Lower leg skin (tissue), 4 donors: Measurements from ENCODE around the gene WNT5B. TPM values are rescaled to one million over a fixed set of nuclear protein-coding genes. Genes with fewer than 3 reads are reported as not detected.

Experiments used
- DNase-seq, 2 donors: peaks; one replicate each; pipeline ENCODE4 v3.0.0-alpha.2; 2019; ENCODE audit warnings: low spot score in 2 of 2
- H3K4me3 ChIP-seq: fragments of 200-600 bp; sonication (generic); 2 replicates; pipeline ENCODE4 v1.5.1; 2017; ENCODE audit warnings: mild to moderate bottlenecking, low read depth; ENCODE audit not compliant: poor library complexity, severe bottlenecking
- CTCF ChIP-seq, 3 donors: fragments of 450-650 bp; IDR thresholded peaks; one replicate each; pipeline ENCODE4 v1.5.1; 2016; ENCODE audit warnings: antibody characterized with exemption in 3 of 3, mild to moderate bottlenecking in 3 of 3, moderate library complexity in 2 of 3
- POLR2A ChIP-seq, 2 donors: fragments of 450-650 bp; IDR thresholded peaks; one replicate each; pipeline ENCODE4 v1.6.1; 2016 to 2017; ENCODE audit warnings: antibody characterized with exemption in 2 of 2, mild to moderate bottlenecking in 1 of 2, moderate library complexity in 1 of 2
- WGBS, 2 donors: methylation state at CpG; one replicate each; pipeline ENCODE4 v1.1.5; 2018; 5-methylcytosine and 5-hydroxymethylcytosine counted together
- intact Hi-C: fragments of 100-400 bp; cut with DNase I; formaldehyde crosslinking; loops from one replicate; pipeline ENCODE4 v1.15.0; 2023; ENCODE audit warnings: low total_unique reads
- total RNA-seq, 4 donors: library from RNA; depleted of rRNA; stranded (reverse); fragments of >200 nt; gene quantifications; one replicate each; pipeline ENCODE4 v1.1.0, GENCODE V29; 2016

Gene WNT5B
- total RNA-seq, 4 donors from 2014 or later = 3.6 to 16.5 (median 10.9) TPM

GRCh38 chr12:1651946-1652345, 22.9 kb downstream of the WNT5B start:
- intact Hi-C loops = loop anchor here (5.0 kb wide), 1 partner anchor 140 kb away; no protein-coding TSS in a partner anchor
- no peak overlapping the region for H3K4me3 ChIP-seq
- DNase-seq = no peak
- TF ChIP-seq POLR2A (IDR thresholded peaks at IDR 0.05) (no peak), CTCF (IDR thresholded peaks at IDR 0.05) (no peak)

GRCh38 chr12:1655225-1655788, 26.3 kb downstream of the WNT5B start:
- WGBS, 2 donors = 62 to 69% methylated on average over 6 of the region's 6 CpGs
- no peak for DNase-seq
- H3K4me3 ChIP-seq = no peak overlapping the region
- no peak for TF ChIP-seq POLR2A (IDR thresholded peaks at IDR 0.05)
- TF ChIP-seq CTCF (IDR thresholded peaks at IDR 0.05) = no peak
- intact Hi-C loops = no loop called here

- no peak for TF ChIP-seq POLR2A (IDR thresholded peaks at IDR 0.05)
- no peak for TF ChIP-seq CTCF (IDR thresholded peaks at IDR 0.05)
- 58 to 86% methylated on average over 12 of the region's 12 CpGs for WGBS, 2 donors
- H3K4me3 ChIP-seq = no peak overlapping the region
- no peak for DNase-seq
- intact Hi-C loops = no loop called here
Observed at GRCh38 chr12:1656902-1657301, 27.9 kb downstream of the WNT5B start.

- 59 to 73% methylated on average over 1 of the region's 1 CpG for WGBS, 2 donors
- TF ChIP-seq CTCF (IDR thresholded peaks at IDR 0.05) = no peak
- H3K4me3 ChIP-seq = no peak overlapping the region
- intact Hi-C loops = no loop called here
- no peak for DNase-seq
Observed at GRCh38 chr12:1657688-1658087, 28.7 kb downstream of the WNT5B start.

GRCh38 chr12:1660304-1661187, 31.5 kb downstream of the WNT5B start:
- H3K4me3 ChIP-seq = no peak overlapping the region
- intact Hi-C loops = no loop called here
- WGBS, 2 donors = 26 to 30% methylated on average over 18 of the region's 20 CpGs
- peak; percentile 88 to 95 for DNase-seq
- no peak for TF ChIP-seq CTCF (IDR thresholded peaks at IDR 0.05)
- no peak for TF ChIP-seq POLR2A (IDR thresholded peaks at IDR 0.05)
